GM23248 (cell line): ENCODE data around the gene BCR. TPM values are rescaled to one million over a fixed set of nuclear protein-coding genes. Genes with fewer than 3 reads are reported as not detected.

Source experiments
- DNase-seq: peaks from one replicate; pipeline ENCODE4 v3.0.0-alpha.2; 2015
- H2AFZ ChIP-seq: fragments of 200-600 bp; sonication (generic); 2 replicates; pipeline ENCODE4 v1.6.1; 2016; ENCODE audit warnings: antibody characterized with exemption
- H3F3A ChIP-seq: fragments of 200-600 bp; sonication (generic); 2 replicates; pipeline ENCODE4 v1.6.1; 2016; ENCODE audit warnings: mild to moderate bottlenecking, antibody characterized with exemption, mixed run types; ENCODE audit not compliant: insufficient read depth
- H3K27ac ChIP-seq: fragments of 200-600 bp; sonication (generic); 2 replicates; pipeline ENCODE4 v1.5.1; 2016; ENCODE audit warnings: mild to moderate bottlenecking
- H3K27me3 ChIP-seq: fragments of 200-600 bp; sonication (generic); replicated peaks from 2 replicates; pipeline ENCODE4 v1.6.1; 2016; ENCODE audit warnings: mild to moderate bottlenecking; ENCODE audit not compliant: insufficient read depth
- H3K36me3 ChIP-seq: fragments of 200-600 bp; sonication (generic); 2 replicates; pipeline ENCODE4 v1.6.1; 2016; ENCODE audit warnings: low read depth, mild to moderate bottlenecking
- H3K4me1 ChIP-seq: fragments of 200-600 bp; sonication (generic); 2 replicates; pipeline ENCODE4 v1.6.1; 2016; ENCODE audit warnings: mild to moderate bottlenecking; ENCODE audit not compliant: insufficient read depth
- H3K4me2 ChIP-seq: fragments of 200-600 bp; sonication (generic); one replicate; pipeline ENCODE4 v1.6.1; 2016; ENCODE audit warnings: mild to moderate bottlenecking; ENCODE audit not compliant: unreplicated experiment
- H3K4me3 ChIP-seq: fragments of 200-600 bp; sonication (generic); 2 replicates; pipeline ENCODE4 v1.5.1; 2016; ENCODE audit warnings: mild to moderate bottlenecking
- H3K79me2 ChIP-seq: fragments of 200-600 bp; sonication (generic); 2 replicates; pipeline ENCODE4 v1.6.1; 2016; ENCODE audit warnings: mild to moderate bottlenecking; ENCODE audit not compliant: insufficient read depth
- H3K9ac ChIP-seq: fragments of 200-600 bp; sonication (generic); 2 replicates; pipeline ENCODE4 v1.6.1; 2016; ENCODE audit warnings: mild to moderate bottlenecking
- H3K9me2 ChIP-seq: fragments of 200-600 bp; sonication (generic); 2 replicates; pipeline ENCODE4 v1.6.1; 2016; ENCODE audit warnings: mixed run types, mild to moderate bottlenecking, moderate library complexity; ENCODE audit not compliant: insufficient read depth
- H3K9me3 ChIP-seq: fragments of 200-600 bp; sonication (generic); one replicate; pipeline ENCODE4 v1.6.1; 2017; ENCODE audit warnings: low read depth
- H4K20me1 ChIP-seq: fragments of 200-600 bp; sonication (generic); 2 replicates; pipeline ENCODE4 v1.6.0; 2016; ENCODE audit not compliant: insufficient read depth
- EZH2 ChIP-seq: fragments of 200-600 bp; sonication (generic); IDR thresholded peaks from 2 replicates; pipeline ENCODE4 v1.6.1; 2018; ENCODE audit warnings: antibody characterized with exemption, mild to moderate bottlenecking; ENCODE audit not compliant: insufficient read depth, poor library complexity, severe bottlenecking
- EZH2phosphoT487 ChIP-seq: fragments of 200-600 bp; sonication (generic); IDR thresholded peaks from 2 replicates; pipeline ENCODE4 v1.6.1; 2018; ENCODE audit warnings: antibody characterized with exemption, moderate library complexity, mild to moderate bottlenecking, low read depth; ENCODE audit not compliant: insufficient read depth
- WGBS, 2 experiments: methylation state at CpG; one replicate each; pipeline ENCODE4 v1.1.6; 2015 to 2017; ENCODE audit warnings: low lambda C conversion rate in 2 of 2, low coverage in 1 of 2; ENCODE audit errors: missing lambda C conversion rate in 2 of 2; 5-methylcytosine and 5-hydroxymethylcytosine counted together
- in situ Hi-C: fragments of 300-500 bp; cut with MboI; formaldehyde crosslinking; loops from 2 replicates; pipeline ENCODE4 v1.15.0; 2020
- polyA plus RNA-seq: library from polyadenylated mRNA; unstranded; fragments of >200 nt; fragmentation: Nextera tagmentation; extraction: Ambion mirVana; gene quantifications from 2 replicates; pipeline ENCODE4 v1.2.1, GENCODE V29; 2016
- total RNA-seq: library from RNA; depleted of rRNA; stranded (reverse); fragments of >200 nt; shearing (Covaris generic); gene quantifications from 2 replicates; pipeline ENCODE4 v1.2.3, GENCODE V29; 2014

The BCR gene
- total and polyA plus RNA-seq, 2 experiments from 2014 or later, result 4.7 to 30.0 TPM

GRCh38 chr22:23359583-23360123 lies 179.3 kb downstream of the BCR start:
- no peak for DNase-seq
- TF ChIP-seq EZH2 (no peak), EZH2phosphoT487 (no peak)
- H3F3A ChIP-seq, result no peaks in the 10 kb centered on the region
- H3K27ac ChIP-seq, result no peak overlapping the region
- no peaks in the 10 kb centered on the region for H4K20me1 ChIP-seq
- H3K36me3 ChIP-seq, result no peaks in the 10 kb centered on the region
- WGBS, 2 experiments, result 23 to 31% methylated on average over 5 of the region's 5 CpGs
- no peak overlapping the region for H2AFZ ChIP-seq
- peaks cover 15% of the 10 kb centered on the region for H3K27me3 ChIP-seq
- H3K4me1 ChIP-seq, result no peaks in the 10 kb centered on the region
- H3K9me2 ChIP-seq, result no peaks in the 10 kb centered on the region
- no peak overlapping the region for H3K4me2 ChIP-seq
- H3K9me3 ChIP-seq, result no peaks in the 10 kb centered on the region
- H3K79me2 ChIP-seq, result no peaks in the 10 kb centered on the region
- no peak overlapping the region for H3K4me3 ChIP-seq
- H3K9ac ChIP-seq, result no peak overlapping the region
- in situ Hi-C loops, result no loop called here

GRCh38 chr22:23361676-23362075 lies 181.4 kb downstream of the BCR start:
- TF ChIP-seq EZH2phosphoT487 (no peak), EZH2 (no peak)
- no peaks in the 10 kb centered on the region for H3K79me2 ChIP-seq
- no peaks in the 10 kb centered on the region for H4K20me1 ChIP-seq
- H3K4me2 ChIP-seq, result no peak overlapping the region
- H3K9ac ChIP-seq, result no peak overlapping the region
- no peak overlapping the region for H3K4me3 ChIP-seq
- H3K27me3 ChIP-seq, result peaks cover 16% of the 10 kb centered on the region
- no peaks in the 10 kb centered on the region for H3K9me2 ChIP-seq
- no peaks in the 10 kb centered on the region for H3K4me1 ChIP-seq
- no peak for DNase-seq
- H3F3A ChIP-seq, result no peaks in the 10 kb centered on the region
- H3K36me3 ChIP-seq, result no peaks in the 10 kb centered on the region
- H2AFZ ChIP-seq, result no peak overlapping the region
- no peaks in the 10 kb centered on the region for H3K9me3 ChIP-seq
- no peak overlapping the region for H3K27ac ChIP-seq
- in situ Hi-C loops, result no loop called here

GRCh38 chr22:23363683-23364082 lies 183.4 kb downstream of the BCR start:
- Histone ChIP-seq H3K9ac (no peak overlapping the region), H3K27ac (no peak overlapping the region), H3K36me3 (no peaks in the 10 kb centered on the region), H3K9me3 (no peaks in the 10 kb centered on the region), H2AFZ (no peak overlapping the region), H3F3A (no peaks in the 10 kb centered on the region), H4K20me1 (no peaks in the 10 kb centered on the region), H3K4me2 (no peak overlapping the region), H3K27me3 (peaks cover 31% of the 10 kb centered on the region), H3K79me2 (no peaks in the 10 kb centered on the region), H3K9me2 (no peaks in the 10 kb centered on the region), H3K4me1 (no peaks in the 10 kb centered on the region), H3K4me3 (no peak overlapping the region)
- in situ Hi-C loops, result no loop called here
- DNase-seq, result no peak
- WGBS, 2 experiments, result 45 to 50% methylated on average over 3 of the region's 3 CpGs
- no peak for TF ChIP-seq EZH2

- Histone ChIP-seq H3K27me3 (peaks cover 36% of the 10 kb centered on the region), H3K9ac (no peak overlapping the region), H4K20me1 (no peaks in the 10 kb centered on the region), H3K79me2 (no peaks in the 10 kb centered on the region), H3K36me3 (no peaks in the 10 kb centered on the region), H3F3A (no peaks in the 10 kb centered on the region), H3K4me2 (no peak overlapping the region), H2AFZ (no peak overlapping the region), H3K9me3 (no peaks in the 10 kb centered on the region), H3K4me1 (no peaks in the 10 kb centered on the region), H3K9me2 (no peaks in the 10 kb centered on the region), H3K27ac (no peak overlapping the region), H3K4me3 (no peak overlapping the region)
- TF ChIP-seq EZH2phosphoT487, result no peak
- TF ChIP-seq EZH2, result no peak
- no peak for DNase-seq
- in situ Hi-C loops, result no loop called here
- 20 to 24% methylated on average over 3 of the region's 3 CpGs for WGBS, 2 experiments
Measured at GRCh38 chr22:23364389-23364788, 184.1 kb downstream of the BCR start.

GRCh38 chr22:23365524-23365923 lies 185.2 kb downstream of the BCR start:
- no peaks in the 10 kb centered on the region for H3K9me3 ChIP-seq
- no peaks in the 10 kb centered on the region for H3K9me2 ChIP-seq
- H2AFZ ChIP-seq, result no peak overlapping the region
- no peaks in the 10 kb centered on the region for H3K36me3 ChIP-seq
- no peaks in the 10 kb centered on the region for H3F3A ChIP-seq
- WGBS, 2 experiments, result 64 to 68% methylated on average over 6 of the region's 6 CpGs
- H3K4me2 ChIP-seq, result no peak overlapping the region
- in situ Hi-C loops, result no loop called here
- TF ChIP-seq EZH2phosphoT487 (no peak), EZH2 (no peak)
- no peaks in the 10 kb centered on the region for H3K79me2 ChIP-seq
- no peak overlapping the region for H3K4me3 ChIP-seq
- no peak overlapping the region for H3K9ac ChIP-seq
- no peaks in the 10 kb centered on the region for H4K20me1 ChIP-seq
- H3K4me1 ChIP-seq, result no peaks in the 10 kb centered on the region
- H3K27me3 ChIP-seq, result peaks cover 46% of the 10 kb centered on the region
- no peak overlapping the region for H3K27ac ChIP-seq
- no peak for DNase-seq
